HCT116 (cell line): ENCODE measurements around the gene ZC3H12A. TPM values are rescaled to one million over a fixed set of nuclear protein-coding genes. Genes with fewer than 3 reads are reported as not detected.

Experiments
- ATAC-seq: fragments of 200-7000 bp; cut with Tn5 transposase; 2 replicates; pipeline ENCODE4 v1.9.1; 2020; ENCODE audit warnings: mild to moderate bottlenecking, moderate library complexity
- BruUV-seq: library from RNA; stranded (reverse); fragments of 400-500 nt; replicated peaks from 2 replicates; lab custom pipeline; 2021; lab: Mats Ljungman, UMichigan
- CTCF ChIA-PET: fragments of 300-600 bp; sonication (Branson Sonifier 250); formaldehyde crosslinking; loops from one replicate; lab custom pipeline; 2021; ENCODE audit warnings: antibody characterized with exemption; lab: Charles Lee
- POLR2A ChIA-PET: fragments of 300-600, 350-600 bp; sonication (Branson Sonifier 250); formaldehyde crosslinking; loops from one replicate; lab custom pipeline; 2021; ENCODE audit warnings: antibody characterized with exemption; lab: Charles Lee
- RAD21 ChIA-PET, 2 experiments: fragments of 300-600 bp; sonication (Branson Sonifier 250); formaldehyde crosslinking; loops; one replicate each; lab custom pipeline; 2023; ENCODE audit warnings: low total read pairs in 2 of 2; ENCODE audit not compliant: uncharacterized antibody in 2 of 2, unreplicated experiment in 2 of 2, low non-redundant PET in 1 of 2; lab: Charles Lee
- DNase-seq: peaks from one replicate; pipeline ENCODE4 v3.0.0-alpha.2; 2010; ENCODE audit warnings: low read depth, low spot score
- H2AFZ ChIP-seq: fragments of 200-600 bp; shearing (Covaris generic), sonication (generic); 2 replicates; pipeline ENCODE4 v1.6.1; 2017; ENCODE audit warnings: low read depth, mixed run types, mixed read lengths, antibody characterized with exemption, low read length; ENCODE audit not compliant: poor library complexity, severe bottlenecking
- H3K27ac ChIP-seq: 2 replicates; pipeline ENCODE4 v1.5.1; 2012; ENCODE audit warnings: low read depth, low read length
- H3K27me3 ChIP-seq: fragments of 200-600 bp; sonication (generic); 2 replicates; pipeline ENCODE4 v1.6.1; 2016; ENCODE audit warnings: mixed run types, low read length, mixed read lengths; ENCODE audit not compliant: insufficient read depth
- H3K36me3 ChIP-seq, 2 experiments: fragments of 200-500 bp in 1 of 2; fragments of 200-600 bp in 1 of 2; sonication (Bioruptor generic) in 1 of 2; sonication (generic) in 1 of 2; 2 replicates each; pipeline versions ENCODE4 v1.5.1 to v1.6.1; 2014 to 2016; ENCODE audit warnings: low read length in 2 of 2, inconsistent platforms in 1 of 2, mixed read lengths in 1 of 2, mixed run types in 1 of 2; ENCODE audit not compliant: insufficient read depth in 2 of 2, control insufficient read depth in 1 of 2
- H3K4me1 ChIP-seq, 2 experiments: fragments of 200-600 bp in 1 of 2; sonication (generic) in 1 of 2; 2 replicates each; pipeline versions ENCODE4 v1.5.1 to v1.6.1; 2012 to 2017; ENCODE audit warnings: low read length in 2 of 2, inconsistent platforms in 1 of 2, mild to moderate bottlenecking in 1 of 2, mixed read lengths in 1 of 2, mixed run types in 1 of 2, moderate library complexity in 1 of 2; ENCODE audit not compliant: insufficient read depth in 2 of 2, control insufficient read depth in 1 of 2
- H3K4me2 ChIP-seq: fragments of 200-600 bp; sonication (generic); 2 replicates; pipeline ENCODE4 v1.6.1; 2017; ENCODE audit warnings: mixed run types, low read length, mixed read lengths
- H3K4me3 ChIP-seq, 2 experiments: fragments of 200-600 bp in 1 of 2; sonication (generic) in 1 of 2; replicated peaks in 1 of 2; 2 replicates each; pipeline ENCODE4 v1.5.1; 2011 to 2016; ENCODE audit warnings: low read length in 2 of 2, control low read depth in 1 of 2, low read depth in 1 of 2, mild to moderate bottlenecking in 1 of 2, mixed read lengths in 1 of 2, mixed run types in 1 of 2
- H3K79me2 ChIP-seq: fragments of 200-600 bp; sonication (generic); 2 replicates; pipeline ENCODE4 v1.6.1; 2017; ENCODE audit warnings: mild to moderate bottlenecking, mixed run types, low read length, moderate library complexity, mixed read lengths; ENCODE audit not compliant: insufficient read depth
- H3K9ac ChIP-seq: fragments of 200-600 bp; sonication (generic); 2 replicates; pipeline ENCODE4 v1.6.1; 2016; ENCODE audit warnings: low read length, mixed read lengths
- H3K9me2 ChIP-seq: fragments of 200-600 bp; sonication (generic), shearing (Covaris generic); 2 replicates; pipeline ENCODE4 v1.6.1; 2017; ENCODE audit warnings: mixed run types, mild to moderate bottlenecking, moderate library complexity; ENCODE audit not compliant: insufficient read depth
- H3K9me3 ChIP-seq, 2 experiments: fragments of 200-500 bp in 1 of 2; fragments of 200-600 bp in 1 of 2; sonication (Bioruptor generic) in 1 of 2; sonication (generic) in 1 of 2; 2 replicates each; pipeline ENCODE4 v1.6.1; 2014 to 2017; ENCODE audit warnings: low read length in 2 of 2, mixed read lengths in 2 of 2, inconsistent platforms in 1 of 2, low read depth in 1 of 2, mild to moderate bottlenecking in 1 of 2, mixed run types in 1 of 2, moderate library complexity in 1 of 2; ENCODE audit not compliant: control insufficient read depth in 1 of 2, insufficient read depth in 1 of 2
- H4K20me1 ChIP-seq: fragments of 200-600 bp; sonication (generic), shearing (Covaris generic); 2 replicates; pipeline ENCODE4 v1.6.1; 2017; ENCODE audit warnings: mixed run types, mild to moderate bottlenecking, moderate library complexity; ENCODE audit not compliant: insufficient read depth
- CBX3 ChIP-seq: IDR thresholded peaks from 2 replicates; pipeline ENCODE4 v1.6.1; 2012; ENCODE audit warnings: low read depth
- CTCF ChIP-seq, 3 experiments: fragments of 200-600 bp in 1 of 3; sonication (generic) in 1 of 3; IDR thresholded peaks in 2 of 3; conservative IDR thresholded peaks in 1 of 3; 2 replicates each; pipeline ENCODE4 v1.5.1; 2012 to 2017; ENCODE audit warnings: low read depth in 2 of 3, low read length in 2 of 3, antibody characterized with exemption in 1 of 3, borderline replicate concordance in 1 of 3, control low read depth in 1 of 3, mild to moderate bottlenecking in 1 of 3, mixed read lengths in 1 of 3, mixed run types in 1 of 3, moderate library complexity in 1 of 3; ENCODE audit not compliant: insufficient read depth in 1 of 3
- EGR1 ChIP-seq: IDR thresholded peaks from 2 replicates; pipeline ENCODE4 v1.6.1; 2012; ENCODE audit warnings: low read depth
- EZH2 ChIP-seq: fragments of 200-600 bp; sonication (generic); IDR thresholded peaks from 2 replicates; pipeline ENCODE4 v1.6.1; 2017; ENCODE audit warnings: antibody characterized with exemption, mixed run types
- EZH2phosphoT487 ChIP-seq: fragments of 200-600 bp; IDR thresholded peaks from 2 replicates; pipeline ENCODE4 v1.6.1; 2018; ENCODE audit warnings: antibody characterized with exemption, borderline replicate concordance
- MAX ChIP-seq: IDR thresholded peaks from 2 replicates; pipeline ENCODE4 v1.6.1; 2012
- POLR2A ChIP-seq: IDR thresholded peaks from 2 replicates; pipeline ENCODE4 v1.7.0; 2011; ENCODE audit warnings: borderline replicate concordance; ENCODE audit not compliant: insufficient read depth, insufficient read length; ENCODE audit errors: extremely low read depth
- POLR2AphosphoS5 ChIP-seq: IDR thresholded peaks from 2 replicates; pipeline ENCODE4 v1.6.1; 2011; ENCODE audit warnings: mild to moderate bottlenecking, low read depth, low read length, moderate library complexity
- RAD21 ChIP-seq: IDR thresholded peaks from 2 replicates; pipeline ENCODE4 v1.6.1; 2012; ENCODE audit warnings: low read depth, mild to moderate bottlenecking
- SP1 ChIP-seq: IDR thresholded peaks from 2 replicates; pipeline ENCODE4 v1.6.1; 2012; ENCODE audit warnings: low read depth
- SRF ChIP-seq: IDR thresholded peaks from 2 replicates; pipeline ENCODE4 v1.6.1; 2012; ENCODE audit warnings: low read depth
- TCF7L2 ChIP-seq: IDR thresholded peaks from 2 replicates; pipeline ENCODE4 v1.7.0; 2011; ENCODE audit warnings: borderline replicate concordance, inconsistent platforms; ENCODE audit not compliant: insufficient read depth, insufficient read length; ENCODE audit errors: extremely low read depth
- ZBTB33 ChIP-seq: IDR thresholded peaks from 2 replicates; pipeline ENCODE4 v1.6.1; 2011; ENCODE audit warnings: mild to moderate bottlenecking, low read length, moderate library complexity; ENCODE audit not compliant: insufficient replicate concordance; ENCODE audit errors: extremely low read depth
- intact Hi-C: fragments of 100-400 bp; cut with micrococcal nuclease; formaldehyde crosslinking; loops from 2 replicates; pipeline ENCODE4 v1.10.0; 2022
- total RNA-seq: library from RNA; stranded (reverse); gene quantifications from one replicate; pipeline ENCODE4 v1.2.1, GENCODE V29; 2021; ENCODE audit not compliant: unreplicated experiment

The ZC3H12A gene
- total RNA-seq, 1 experiment from 2014 or later, result 10.6 TPM

DNA sequence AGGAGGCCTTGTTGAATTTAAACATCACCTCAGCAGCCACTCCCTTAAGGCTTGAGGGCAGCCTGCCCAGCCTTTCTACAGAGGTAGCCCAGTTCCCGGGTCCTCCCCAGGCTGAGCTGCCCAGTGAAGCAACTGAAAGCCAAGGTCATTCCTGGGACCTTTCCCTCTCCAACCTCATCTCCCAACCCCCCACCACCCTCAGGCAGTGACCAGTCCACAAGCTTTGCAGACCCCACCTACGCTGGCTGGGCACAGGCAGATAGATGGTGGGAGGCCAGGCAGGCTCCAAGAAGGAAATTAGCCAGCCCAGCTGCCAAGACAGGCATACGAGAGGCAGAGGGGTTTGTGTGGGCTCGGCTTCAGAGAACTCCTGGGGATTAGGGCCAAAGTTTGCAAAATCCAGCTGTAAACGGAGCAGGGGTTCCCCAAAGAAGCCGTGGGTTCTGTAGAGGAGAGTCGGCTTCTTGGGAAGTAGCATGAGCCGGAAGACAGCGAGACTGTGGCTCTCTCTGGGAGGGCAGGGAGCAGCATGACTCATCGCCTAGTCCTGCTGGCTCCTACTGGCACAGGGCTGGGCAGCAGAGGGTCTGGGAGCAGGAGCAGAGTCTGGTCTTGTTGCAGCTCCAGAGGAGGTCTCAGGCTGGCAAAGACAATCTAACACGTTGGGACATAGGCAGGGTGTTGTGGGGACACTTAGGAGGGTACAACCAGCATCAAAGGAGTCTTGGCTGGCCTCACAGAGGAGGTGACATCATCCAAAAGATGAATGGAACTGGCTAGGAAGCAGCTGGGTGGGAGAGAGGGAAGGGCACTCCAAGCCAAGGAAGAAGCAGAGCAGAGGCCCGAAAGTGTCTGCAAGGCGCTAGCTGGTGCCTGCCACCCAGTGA is 2.8 kb upstream of the ZC3H12A start:
- H3K9ac ChIP-seq, result peak overlapping the region; percentile 55
- intact Hi-C loops, result loop anchor here (5.0 to 10.0 kb wide), 3 partner anchors 126 to 1923 kb away; partner anchors contain the start of genes GNL2 and UTP11
- TF ChIP-seq EZH2, result no peak
- TF ChIP-seq SRF, result no peak
- no peak for TF ChIP-seq RAD21
- no peak for TF ChIP-seq EZH2phosphoT487
- peak; percentile 55 for TF ChIP-seq POLR2AphosphoS5
- no peak for TF ChIP-seq CBX3
- TF ChIP-seq POLR2A, result no peak
- no peak for TF ChIP-seq CTCF (IDR thresholded peaks at IDR 0.05 in 2 of 3, conservative IDR thresholded peaks at IDR 0.05 in 1 of 3; ENCODE audit: borderline replicate concordance in 1 of 3, insufficient read depth in 1 of 3, low read depth in 2 of 3, low read length in 2 of 3)
- no peak for TF ChIP-seq ZBTB33
- TF ChIP-seq SP1, result no peak
- TF ChIP-seq TCF7L2, result peak; percentile 77
- no peak for TF ChIP-seq MAX
- TF ChIP-seq EGR1, result no peak
- peak overlapping the region; percentile 23 to 52 for H3K4me3 ChIP-seq
- peaks cover 21% of the 10 kb centered on the region for H3K79me2 ChIP-seq
- no peaks in the 10 kb centered on the region for H3K9me3 ChIP-seq
- RAD21 ChIA-PET, result interaction anchor here in 1 of 2 experiments (0.8 kb wide), 1 partner anchor 13 kb away, joined by 4 read pairs; no protein-coding TSS in a partner anchor
- H3K4me1 ChIP-seq, result peaks cover 45 to 54% of the 10 kb centered on the region in 2 experiments
- peak overlapping the region; percentile 71 for H2AFZ ChIP-seq
- 0 out of 2 replicates have a peak, but pooled peaks cover 3% of the 10 kb centered on the region for H3K27me3 ChIP-seq
- POLR2A ChIA-PET, result interaction anchor here (0.8 to 1.2 kb wide), 2 partner anchors 8 to 130 kb away, joined by 3 read pairs; no protein-coding TSS in a partner anchor
- ATAC-seq (peak; percentile 74), DNase-seq (peak; percentile 66)
- peak overlapping the region; percentile 78 for H3K4me2 ChIP-seq
- no TSS peak for BruUV-seq
- H3K27ac ChIP-seq, result peak overlapping the region; percentile 61
- no peaks in the 10 kb centered on the region for H4K20me1 ChIP-seq
- CTCF ChIA-PET, result interaction anchor here (1.3 to 1.6 kb wide), 4 partner anchors 12 to 42 kb away, joined by 3 to 8 read pairs (median 4); no protein-coding TSS in a partner anchor
- H3K9me2 ChIP-seq, result no peaks in the 10 kb centered on the region
- 0 out of 4 replicates have a peak, but pooled peaks cover 0 to 3% of the 10 kb centered on the region in 2 experiments for H3K36me3 ChIP-seq
